22Rv1 (cell line): ENCODE measurements around the gene ZFP82.

Experiments
- H3K27ac ChIP-seq: fragments of 450-650 bp; 2 replicates; pipeline ENCODE4 v1.5.1; 2017
- CTCF ChIP-seq: fragments of 450-650 bp; IDR thresholded peaks from 2 replicates; pipeline ENCODE4 v1.5.1; 2017; ENCODE audit warnings: mild to moderate bottlenecking
- ZFX ChIP-seq: fragments of 450-650 bp; IDR thresholded peaks from 2 replicates; pipeline ENCODE4 v1.6.1; 2017; ENCODE audit warnings: antibody characterized with exemption, borderline replicate concordance

The ZFP82 gene

GRCh38 chr19:36418287-36419001, at the start of gene ZFP82:
ZFP82 (minus strand) TSS chr19:36418644; CDS start chr19:36409789, 8,855 bp downstream.
- H3K27ac ChIP-seq = peak within 1 kb of the TSS; percentile 81

GRCh38 chr19:36460046-36460445, 41.6 kb upstream of the ZFP82 start:
- no peak overlapping the region for H3K27ac ChIP-seq
- no peak for TF ChIP-seq CTCF
- no peak for TF ChIP-seq ZFX

More at GRCh38 chr19:36418287-36419001, at the start of gene ZFP82:
- no peak for TF ChIP-seq ZFX
- TF ChIP-seq CTCF = 0 out of 2 replicates have a peak, but pooled peaks have one; percentile 6

- TF ChIP-seq ZFX = no peak
- TF ChIP-seq CTCF = no peak
These were observed 38.4 kb upstream of the ZFP82 start for GRCh38 chr19:36456831-36457230.

GRCh38 chr19:36449059-36449670, 30.7 kb upstream of the ZFP82 start:
- TF ChIP-seq CTCF (no peak), ZFX (no peak)
- no peak overlapping the region for H3K27ac ChIP-seq

More at GRCh38 chr19:36456831-36457230, 38.4 kb upstream of the ZFP82 start:
- no peak overlapping the region for H3K27ac ChIP-seq

GRCh38 chr19:36441339-36441738, 22.9 kb upstream of the ZFP82 start:
- TF ChIP-seq ZFX (no peak), CTCF (no peak)
- no peak overlapping the region for H3K27ac ChIP-seq

- TF ChIP-seq ZFX (no peak), CTCF (no peak)
These were observed 18.1 kb upstream of the ZFP82 start for GRCh38 chr19:36436531-36436930.

GRCh38 chr19:36423925-36424324, 5.5 kb upstream of the ZFP82 start:
- TF ChIP-seq CTCF (no peak), ZFX (no peak)
- H3K27ac ChIP-seq = no peak overlapping the region

More at GRCh38 chr19:36436531-36436930, 18.1 kb upstream of the ZFP82 start:
- no peak overlapping the region for H3K27ac ChIP-seq
